SK-N-SH (cell line): ENCODE data around the gene JAKMIP1. TPM values are rescaled to one million over a fixed set of nuclear protein-coding genes. Genes with fewer than 3 reads are reported as not detected.

ENCODE experiments used
- CTCF ChIA-PET: fragments of 300-600, 350-600 bp; formaldehyde crosslinking; extraction: SDS; loops from one replicate; lab custom pipeline; 2021; lab: Yijun Ruan, JAX
- POLR2A ChIA-PET: fragments of 350-600 bp; sonication (Branson Sonifier 250); formaldehyde crosslinking; extraction: SDS; loops from one replicate; lab custom pipeline; 2020; ENCODE audit warnings: antibody characterized with exemption, inconsistent platforms; lab: Yijun Ruan, JAX
- DNase-seq: peaks from one replicate; pipeline ENCODE4 v3.0.0; 2012
- H2AFZ ChIP-seq: fragments of 200-600 bp; sonication (generic); 2 replicates; pipeline ENCODE4 v1.8.1; 2016; ENCODE audit warnings: antibody characterized with exemption, mild to moderate bottlenecking, low read depth
- H3F3A ChIP-seq: fragments of 200-600 bp; sonication (generic); replicated peaks from 2 replicates; pipeline ENCODE3; 2016; ENCODE audit warnings: antibody characterized with exemption, mild to moderate bottlenecking; ENCODE audit not compliant: insufficient read depth
- H3K27ac ChIP-seq, 2 experiments: fragments of 200-500 bp in 1 of 2; fragments of 200-600 bp in 1 of 2; sonication (Bioruptor generic) in 1 of 2; sonication (generic), shearing (Covaris generic) in 1 of 2; 2 replicates each; pipeline versions ENCODE4 v1.5.1 to v1.6.1; 2014 to 2016; ENCODE audit warnings: low read depth in 2 of 2, inconsistent platforms in 1 of 2, low read length in 1 of 2, mild to moderate bottlenecking in 1 of 2, mixed read lengths in 1 of 2
- H3K27me3 ChIP-seq: fragments of 200-600 bp; sonication (generic), shearing (Covaris generic); 2 replicates; pipeline ENCODE4 v1.6.1; 2016; ENCODE audit warnings: mixed run types; ENCODE audit not compliant: insufficient read depth
- H3K36me3 ChIP-seq, 2 experiments: fragments of 200-500 bp in 1 of 2; fragments of 200-600 bp in 1 of 2; sonication (Bioruptor generic) in 1 of 2; sonication (generic) in 1 of 2; replicated peaks in 1 of 2; 2 replicates each; pipeline versions ENCODE3 to v1.5.1; 2014 to 2016; ENCODE audit warnings: low read length in 1 of 2, mild to moderate bottlenecking in 1 of 2; ENCODE audit not compliant: insufficient read depth in 2 of 2, control insufficient read depth in 1 of 2
- H3K4me1 ChIP-seq, 2 experiments: fragments of 200-500 bp in 1 of 2; fragments of 200-600 bp in 1 of 2; sonication (Bioruptor generic) in 1 of 2; sonication (generic), shearing (Covaris generic) in 1 of 2; 2 replicates each; pipeline versions ENCODE4 v1.5.1 to v1.6.1; 2014 to 2016; ENCODE audit warnings: low read depth in 1 of 2, low read length in 1 of 2, mixed run types in 1 of 2; ENCODE audit not compliant: insufficient read depth in 2 of 2, control insufficient read depth in 1 of 2
- H3K4me2 ChIP-seq: fragments of 200-600 bp; sonication (generic), shearing (Covaris generic); 2 replicates; pipeline ENCODE4 v1.6.1; 2017; ENCODE audit warnings: mixed run types
- H3K4me3 ChIP-seq, 2 experiments: fragments of 200-500 bp in 1 of 2; fragments of 200-600 bp in 1 of 2; sonication (Bioruptor generic) in 1 of 2; sonication (generic), shearing (Covaris generic) in 1 of 2; 2 replicates each; pipeline versions ENCODE4 v1.5.1 to v1.8.1; 2014 to 2016; ENCODE audit warnings: low read depth in 2 of 2, inconsistent platforms in 1 of 2, low read length in 1 of 2, mild to moderate bottlenecking in 1 of 2, mixed read lengths in 1 of 2, moderate library complexity in 1 of 2
- H3K79me2 ChIP-seq: fragments of 200-600 bp; sonication (generic); 2 replicates; pipeline ENCODE4 v1.8.1; 2017; ENCODE audit warnings: mild to moderate bottlenecking; ENCODE audit not compliant: insufficient read depth
- H3K9ac ChIP-seq: fragments of 200-600 bp; sonication (generic); 2 replicates; pipeline ENCODE4 v1.6.1; 2017; ENCODE audit warnings: mixed run types
- H3K9me2 ChIP-seq: fragments of 200-600 bp; sonication (generic); 2 replicates; pipeline ENCODE4 v1.6.1; 2017; ENCODE audit warnings: mixed run types
- H3K9me3 ChIP-seq: fragments of 200-600 bp; sonication (generic); 2 replicates; pipeline ENCODE4 v1.6.1; 2017; ENCODE audit warnings: mixed run types, mild to moderate bottlenecking, moderate library complexity
- H4K20me1 ChIP-seq: fragments of 200-600 bp; sonication (generic); 2 replicates; pipeline ENCODE4 v1.6.1; 2017; ENCODE audit warnings: mild to moderate bottlenecking, mixed run types; ENCODE audit not compliant: insufficient read depth
- CHD2 ChIP-seq: fragments of 150-350 bp; IDR thresholded peaks from 2 replicates; pipeline ENCODE4 v1.6.1; 2018; ENCODE audit warnings: low read length; ENCODE audit not compliant: partially characterized antibody
- CTCF ChIP-seq: fragments of 200-600 bp; sonication (generic); IDR thresholded peaks from 2 replicates; pipeline ENCODE4 v1.6.1; 2017; ENCODE audit warnings: antibody characterized with exemption, mild to moderate bottlenecking, moderate library complexity
- FOSL2 ChIP-seq: IDR thresholded peaks from 2 replicates; pipeline ENCODE4 v1.4.0; 2012; ENCODE audit warnings: low read depth, mild to moderate bottlenecking, moderate library complexity, borderline replicate concordance
- FOXJ3 ChIP-seq: sonication (generic); formaldehyde crosslinking; IDR thresholded peaks from 2 replicates; pipeline ENCODE4 v1.5.1; 2020; ENCODE audit warnings: mild to moderate bottlenecking, missing genetic modification reagents
- MXI1 ChIP-seq: IDR thresholded peaks from 2 replicates; pipeline ENCODE4 v1.6.1; 2012; ENCODE audit warnings: mild to moderate bottlenecking, low read depth, low read length, improper control_type of control experiment
- PBX3 ChIP-seq: IDR thresholded peaks from 2 replicates; pipeline ENCODE4; 2012
- POLR2AphosphoS5 ChIP-seq: IDR thresholded peaks from 2 replicates; pipeline ENCODE4 v1.6.1; 2012; ENCODE audit warnings: low read depth, low read length
- RXRA ChIP-seq: IDR thresholded peaks from 2 replicates; pipeline ENCODE4 v1.4.0; 2012; ENCODE audit warnings: low read depth, mild to moderate bottlenecking, borderline replicate concordance
- TAF1 ChIP-seq: IDR thresholded peaks from 2 replicates; pipeline ENCODE4 v1.6.1; 2012; ENCODE audit warnings: low read depth, mild to moderate bottlenecking, low read length, moderate library complexity, borderline replicate concordance
- TCF12 ChIP-seq: IDR thresholded peaks from 2 replicates; pipeline ENCODE4 v1.4.0; 2012
- WGBS: methylation state at CpG from one replicate; pipeline ENCODE4 v1.1.6; 2017; ENCODE audit warnings: low lambda C conversion rate; 5-methylcytosine and 5-hydroxymethylcytosine counted together
- polyA plus RNA-seq, 3 experiments: library from polyadenylated mRNA; depleted of rRNA; stranded (reverse); fragments of >200 nt; gene quantifications; 2 replicates each; pipeline ENCODE4 v1.2.3, GENCODE V29; 2012

Gene JAKMIP1
- polyA plus RNA-seq, 1 of the 3 experiments (the other 2 are of a cell fraction), result 0.54 TPM

- WGBS, result 40% methylated on average over 5 of the region's 5 CpGs
- Histone ChIP-seq H3F3A (no peaks in the 10 kb centered on the region), H3K4me1 (peaks cover 0 to 4% of the 10 kb centered on the region in 2 experiments; a peak in 1 of 4 replicates), H3K27ac (no peak overlapping the region), H4K20me1 (no peaks in the 10 kb centered on the region), H3K36me3 (no peaks in the 10 kb centered on the region), H3K9me3 (no peaks in the 10 kb centered on the region), H3K79me2 (no peaks in the 10 kb centered on the region), H3K27me3 (no peaks in the 10 kb centered on the region), H3K4me2 (no peak overlapping the region), H2AFZ (no peak overlapping the region), H3K4me3 (no peak overlapping the region), H3K9ac (no peak overlapping the region), H3K9me2 (no peaks in the 10 kb centered on the region)
- TF ChIP-seq MXI1, result no peak
- CTCF ChIA-PET, result interaction anchor here (0.9 to 2.2 kb wide), 3 partner anchors 9 to 44 kb away, joined by 4 to 6 read pairs (median 4); no protein-coding TSS in a partner anchor
- no peak for DNase-seq
- POLR2A ChIA-PET, result no interaction called here
Measured at GRCh38 chr4:6041800-6042199, 158.5 kb downstream of the JAKMIP1 start.

GRCh38 chr4:6038711-6039110 is 161.6 kb downstream of the JAKMIP1 start:
- no peaks in the 10 kb centered on the region for H3K27me3 ChIP-seq
- no peak overlapping the region for H3K4me3 ChIP-seq
- H3K4me1 ChIP-seq, result peaks cover 0 to 4% of the 10 kb centered on the region in 2 experiments; a peak in 1 of 4 replicates
- H3F3A ChIP-seq, result no peaks in the 10 kb centered on the region
- TF ChIP-seq POLR2AphosphoS5 (no peak), CTCF (no peak), RXRA (no peak), CHD2 (no peak), FOXJ3 (CRISPR knock-in tag) (no peak), FOSL2 (no peak), MXI1 (no peak), PBX3 (no peak), TCF12 (no peak), TAF1 (no peak)
- H3K79me2 ChIP-seq, result no peaks in the 10 kb centered on the region
- H3K36me3 ChIP-seq, result no peaks in the 10 kb centered on the region
- H3K27ac ChIP-seq, result no peak overlapping the region
- no peak overlapping the region for H3K4me2 ChIP-seq
- no peaks in the 10 kb centered on the region for H3K9me3 ChIP-seq
- ChIA-PET CTCF (interaction anchor here (0.7 to 1.7 kb wide), 2 partner anchors 10 to 49 kb away, joined by 4 to 5 read pairs; no protein-coding TSS in a partner anchor), POLR2A (no interaction called here)
- no peak for DNase-seq
- 27% methylated on average over 3 of the region's 8 CpGs for WGBS
- no peaks in the 10 kb centered on the region for H4K20me1 ChIP-seq
- no peak overlapping the region for H3K9ac ChIP-seq
- no peak overlapping the region for H2AFZ ChIP-seq
- H3K9me2 ChIP-seq, result no peaks in the 10 kb centered on the region
